Kidney (tissue), 14 donors: Measurements from ENCODE around the gene TCEAL8. TPM values are rescaled to one million over a fixed set of nuclear protein-coding genes. Genes with fewer than 3 reads are reported as not detected.
"Not testable (repeated sequence)": the region's sequence is repeated elsewhere in the genome, so short reads cannot be mapped to it uniquely, and the experiment has no call there.

Experiments used
- DNase-seq, 5 donors: peaks; one replicate each; pipeline ENCODE4 v3.0.0-alpha.2; 2013 to 2020
- FAIRE-seq: peaks from 2 replicates; lab custom pipeline; 2012; peaks lifted over from hg19 to GRCh38; lab: Jason Lieb, UNC
- H3K27ac ChIP-seq, 2 donors: one replicate each; pipeline ENCODE4 v1.7.0; 2013; ENCODE audit warnings: low read depth in 2 of 2, low read length in 2 of 2, inconsistent platforms in 1 of 2
- H3K27me3 ChIP-seq: one replicate; pipeline ENCODE4 v1.7.1; 2013; ENCODE audit warnings: low read length, inconsistent platforms; ENCODE audit not compliant: control insufficient read depth, insufficient read depth
- H3K36me3 ChIP-seq, 3 donors: one replicate each; pipeline versions ENCODE4 v1.7.0 to v1.7.1; 2013; ENCODE audit warnings: low read length in 3 of 3, control low read depth in 1 of 3, inconsistent platforms in 1 of 3; ENCODE audit not compliant: insufficient read depth in 3 of 3, control insufficient read depth in 2 of 3
- H3K4me1 ChIP-seq, 3 donors: one replicate each; pipeline versions ENCODE4 v1.7.0 to v1.7.1; 2013; ENCODE audit warnings: low read length in 3 of 3, inconsistent platforms in 1 of 3, low read depth in 1 of 3; ENCODE audit not compliant: control insufficient read depth in 2 of 3, insufficient read depth in 2 of 3
- H3K4me3 ChIP-seq, 3 donors: one replicate each; pipeline versions ENCODE4 v1.7.0 to v1.8.1; 2013; ENCODE audit warnings: low read length in 3 of 3, control low read depth in 1 of 3, inconsistent platforms in 1 of 3
- H3K9ac ChIP-seq, 3 donors: one replicate each; pipeline versions ENCODE4 v1.7.0 to v1.7.1; 2013; ENCODE audit warnings: low read length in 3 of 3, control low read depth in 1 of 3, inconsistent platforms in 1 of 3
- H3K9me3 ChIP-seq, 3 donors: one replicate each; pipeline versions ENCODE4 v1.7.0 to v1.7.1; 2013; ENCODE audit warnings: low read length in 3 of 3, control low read depth in 1 of 3, inconsistent platforms in 1 of 3; ENCODE audit not compliant: control insufficient read depth in 2 of 3, insufficient read depth in 1 of 3
- CTCF ChIP-seq: IDR thresholded peaks from 3 replicates; pipeline ENCODE4 v1.5.1; 2012; ENCODE audit warnings: mild to moderate bottlenecking, moderate library complexity, borderline replicate concordance; ENCODE audit not compliant: insufficient read depth; ENCODE audit errors: extremely low read depth
- intact Hi-C: fragments of 100-400 bp; cut with DNase I; formaldehyde crosslinking; loops from one replicate; pipeline ENCODE4 v1.11.1; 2022
- polyA plus RNA-seq: library from polyadenylated mRNA; stranded (reverse); fragments of 350-450 nt; fragmentation: Illumina TruSeq; extraction: RNeasy Lipid Tissue Mini Kit (QIAGEN cat#74804); gene quantifications from one replicate; pipeline ENCODE4 v1.2.3, GENCODE V29; 2014; ENCODE audit warnings: low read depth, low replicate concordance; ENCODE audit not compliant: insufficient read depth
- total RNA-seq: library from RNA; stranded (reverse); fragmentation: NEBNext Ultra II Directional; extraction: Animal tissue kit (Norgen Biotek cat#: 25700); gene quantifications from one replicate; pipeline ENCODE4 v1.2.1, GENCODE V29; 2021
- donor health status: control.
- donor health status: control.
- donor health status: control.
- donor health status: control.
- donor health status: control.
- donor health status: DM: yes; HTN: yes; CAD: no.
- donor health status: Normal renal cell carcinoma (clear cell type).

TCEAL8 gene
- total and polyA plus RNA-seq, 2 donors from 2014 or later: 49.7 to 88.5 TPM

- Histone ChIP-seq H3K4me1 (no peaks in the 10 kb centered on the region), H3K27ac (no peak overlapping the region), H3K27me3 (peaks cover 2% of the 10 kb centered on the region), H3K36me3 (no peaks in the 10 kb centered on the region), H3K9me3 (no peaks in the 10 kb centered on the region), H3K4me3 (no peak overlapping the region), H3K9ac (no peak overlapping the region)
- no peak for TF ChIP-seq CTCF
- no peak for FAIRE-seq
- DNase-seq: no peak
- intact Hi-C loops: no loop called here
Measured at GRCh38 chrX:103233263-103233662, 21.7 kb downstream of the TCEAL8 start.

GRCh38 chrX:103225918-103226317 lies 29.0 kb downstream of the TCEAL8 start:
- FAIRE-seq, H3K4me3 ChIP-seq, H3K9me3 ChIP-seq: not testable (repeated sequence)

DNA sequence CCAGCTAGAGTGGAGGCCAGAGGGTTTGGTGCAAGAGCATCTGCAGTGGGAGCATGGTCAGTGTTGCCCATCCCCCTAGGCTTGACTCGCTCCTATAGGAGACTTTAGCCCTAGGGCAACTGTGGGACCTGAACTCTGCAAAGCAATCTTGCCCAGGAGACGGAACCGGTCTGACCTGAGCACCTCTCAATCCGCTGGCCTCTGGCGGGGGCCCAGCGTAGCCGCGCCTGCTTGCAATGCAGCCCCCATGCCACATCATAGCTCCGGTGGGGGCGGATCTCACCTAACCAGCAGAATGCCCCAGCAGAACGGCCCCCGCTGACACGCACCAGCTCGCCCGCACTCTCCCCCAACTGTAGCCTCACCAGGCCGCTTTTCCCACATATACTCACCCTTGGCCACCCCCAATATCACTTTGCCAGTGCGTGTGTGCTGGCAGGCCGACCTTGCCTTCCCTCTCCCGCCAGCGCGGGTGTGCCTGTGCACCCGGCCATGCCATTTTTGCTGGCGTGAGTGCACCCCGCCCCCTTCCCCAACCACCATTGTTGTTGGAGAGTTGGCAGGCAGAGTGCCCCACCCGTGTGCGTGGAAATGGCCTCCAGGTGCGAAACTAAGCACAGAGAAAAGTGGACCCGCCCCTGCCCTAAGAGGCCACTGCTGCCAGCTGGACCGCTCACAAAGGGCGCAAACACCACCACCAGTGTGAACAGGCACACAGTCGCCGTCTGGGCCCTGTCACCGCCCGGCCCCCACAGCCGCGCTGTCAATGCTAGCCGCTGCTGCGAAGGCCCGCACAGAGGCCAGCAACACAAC lies 34.2 kb downstream of the TCEAL8 start:
- Histone ChIP-seq H3K4me1 (no peaks in the 10 kb centered on the region), H3K9me3 (no peaks in the 10 kb centered on the region), H3K27me3 (no peaks in the 10 kb centered on the region), H3K27ac (no peak overlapping the region), H3K36me3 (peaks cover 0 to 4% (median 0%) of the 10 kb centered on the region in 3 donors), H3K4me3 (peak overlapping the region in 1 of 3 donors; percentile 25), H3K9ac (no peak overlapping the region)
- FAIRE-seq (no peak), DNase-seq (peak in 3 of 5 donors; percentile 6 to 42 (median 13))
- intact Hi-C loops: no loop called here
- TF ChIP-seq CTCF: no peak

More at GRCh38 chrX:103225918-103226317, 29.0 kb downstream of the TCEAL8 start:
- H3K27me3 ChIP-seq, intact Hi-C loops, DNase-seq, H3K27ac ChIP-seq, H3K36me3 ChIP-seq, H3K9ac ChIP-seq, H3K4me1 ChIP-seq: not testable (repeated sequence)

GRCh38 chrX:103215425-103215991 lies 39.4 kb downstream of the TCEAL8 start:
- no peaks in the 10 kb centered on the region for H3K27me3 ChIP-seq
- H3K4me3 ChIP-seq: peak overlapping the region; percentile 60 to 72 (median 60)
- peaks cover 0 to 4% (median 0%) of the 10 kb centered on the region in 3 donors for H3K36me3 ChIP-seq
- TF ChIP-seq CTCF: no peak
- intact Hi-C loops: no loop called here
- peak; percentile 67 to 82 (median 78) for DNase-seq
- FAIRE-seq: no peak
- no peaks in the 10 kb centered on the region for H3K4me1 ChIP-seq
- H3K27ac ChIP-seq: peak overlapping the region; percentile 84 to 88
- no peaks in the 10 kb centered on the region for H3K9me3 ChIP-seq
- peak overlapping the region; percentile 24 to 69 (median 32) for H3K9ac ChIP-seq
